ENCODE results near the gene AMPD3.

The AMPD3 gene

GRCh38 chr11:10414181-10414580 lies 40.9 kb upstream of the AMPD3 start:
- Histone ChIP-seq H3K27me3 (ENCODE audit: control insufficient read depth in 2 of 2, insufficient read depth in 2 of 2, low read length in 2 of 2) (no peaks in the 10 kb centered on the region), H3K4me3 (ENCODE audit: low read length in 2 of 2) (no peak overlapping the region), H3K36me3 (ENCODE audit: control insufficient read depth in 2 of 2, insufficient read depth in 2 of 2, low read length in 2 of 2) (no peaks in the 10 kb centered on the region), H3K9ac (ENCODE audit: low read depth in 1 of 2, low read length in 2 of 2) (no peak overlapping the region), H3K27ac (ENCODE audit: low read depth in 2 of 2, low read length in 2 of 2) (peak overlapping the region in 1 of 2 donors; percentile 37), H3K4me1 (ENCODE audit: control insufficient read depth in 2 of 2, insufficient read depth in 2 of 2, low read length in 2 of 2) (no peaks in the 10 kb centered on the region), H3K9me3 (ENCODE audit: control insufficient read depth in 2 of 2, low read length in 2 of 2) (no peaks in the 10 kb centered on the region)

DNA sequence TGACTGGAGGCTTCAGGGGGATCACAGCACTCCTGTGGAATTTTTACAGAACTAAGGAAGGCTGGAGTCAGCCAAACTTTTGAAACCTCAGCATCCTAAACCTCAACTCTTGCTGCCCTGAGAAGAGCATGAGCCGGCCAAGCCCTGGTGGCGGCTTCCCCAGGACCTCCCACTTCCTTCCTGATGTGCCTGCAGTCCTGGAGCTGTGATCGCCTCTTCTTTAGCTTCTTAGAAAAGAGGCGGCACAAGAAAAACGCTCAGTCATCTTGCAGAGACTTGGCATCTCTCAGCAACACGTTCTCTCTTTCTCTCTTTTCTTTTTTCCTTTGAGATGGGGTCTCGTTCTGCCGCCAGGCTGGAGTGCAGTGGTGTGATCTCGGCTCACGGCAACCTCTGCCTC lies 40.4 kb upstream of the AMPD3 start:
- Histone ChIP-seq H3K36me3 (ENCODE audit: control insufficient read depth in 2 of 2, insufficient read depth in 2 of 2, low read length in 2 of 2) (no peaks in the 10 kb centered on the region), H3K4me3 (ENCODE audit: low read length in 2 of 2) (no peak overlapping the region), H3K4me1 (ENCODE audit: control insufficient read depth in 2 of 2, insufficient read depth in 2 of 2, low read length in 2 of 2) (no peaks in the 10 kb centered on the region), H3K27me3 (ENCODE audit: control insufficient read depth in 2 of 2, insufficient read depth in 2 of 2, low read length in 2 of 2) (no peaks in the 10 kb centered on the region), H3K9me3 (ENCODE audit: control insufficient read depth in 2 of 2, low read length in 2 of 2) (no peaks in the 10 kb centered on the region), H3K27ac (ENCODE audit: low read depth in 2 of 2, low read length in 2 of 2) (peak overlapping the region in 1 of 2 donors; percentile 37), H3K9ac (ENCODE audit: low read depth in 1 of 2, low read length in 2 of 2) (no peak overlapping the region)

DNA sequence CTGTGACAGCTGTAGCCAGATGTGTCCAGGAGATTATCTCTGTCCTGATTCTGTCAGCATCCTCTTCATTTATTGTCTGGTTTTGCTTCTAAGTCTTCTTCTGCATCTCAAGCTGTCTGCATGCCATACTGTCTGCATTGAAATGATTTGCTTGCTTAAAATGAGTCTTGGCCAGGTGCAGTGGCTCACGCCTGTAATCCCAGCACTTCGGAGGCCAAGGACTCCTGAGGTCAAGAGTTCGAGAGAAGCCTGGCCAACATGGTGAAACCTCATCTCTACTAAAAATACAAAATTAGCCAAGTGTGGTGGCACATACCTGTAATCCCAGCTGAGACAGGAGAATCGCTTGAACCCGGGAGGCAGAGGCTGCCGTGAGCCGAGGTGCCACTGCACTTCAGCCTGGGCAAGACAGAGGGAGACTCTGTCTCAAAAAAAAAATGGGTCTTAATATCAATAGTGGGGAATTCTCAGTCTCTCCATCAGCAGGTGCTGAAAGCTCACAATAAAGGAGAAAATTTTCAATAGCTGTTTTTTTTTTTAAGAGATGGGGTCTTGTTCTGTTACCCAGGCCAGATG lies 39.2 kb upstream of the AMPD3 start:
- Histone ChIP-seq H3K36me3 (ENCODE audit: control insufficient read depth in 2 of 2, insufficient read depth in 2 of 2, low read length in 2 of 2) (no peaks in the 10 kb centered on the region), H3K9me3 (ENCODE audit: control insufficient read depth in 2 of 2, low read length in 2 of 2) (no peaks in the 10 kb centered on the region), H3K4me1 (ENCODE audit: control insufficient read depth in 2 of 2, insufficient read depth in 2 of 2, low read length in 2 of 2) (no peaks in the 10 kb centered on the region), H3K9ac (ENCODE audit: low read depth in 1 of 2, low read length in 2 of 2) (no peak overlapping the region), H3K4me3 (ENCODE audit: low read length in 2 of 2) (no peak overlapping the region), H3K27me3 (ENCODE audit: control insufficient read depth in 2 of 2, insufficient read depth in 2 of 2, low read length in 2 of 2) (no peaks in the 10 kb centered on the region), H3K27ac (ENCODE audit: low read depth in 2 of 2, low read length in 2 of 2) (no peak overlapping the region)

GRCh38 chr11:10418259-10418949 lies 36.7 kb upstream of the AMPD3 start:
- H3K4me3 ChIP-seq (ENCODE audit: low read length in 2 of 2), result no peak overlapping the region
- no peak overlapping the region for H3K27ac ChIP-seq (ENCODE audit: low read depth in 2 of 2, low read length in 2 of 2)
- H3K36me3 ChIP-seq (ENCODE audit: control insufficient read depth in 2 of 2, insufficient read depth in 2 of 2, low read length in 2 of 2), result no peaks in the 10 kb centered on the region
- H3K27me3 ChIP-seq (ENCODE audit: control insufficient read depth in 2 of 2, insufficient read depth in 2 of 2, low read length in 2 of 2), result no peaks in the 10 kb centered on the region
- H3K4me1 ChIP-seq (ENCODE audit: control insufficient read depth in 2 of 2, insufficient read depth in 2 of 2, low read length in 2 of 2), result no peaks in the 10 kb centered on the region
- no peaks in the 10 kb centered on the region for H3K9me3 ChIP-seq (ENCODE audit: control insufficient read depth in 2 of 2, low read length in 2 of 2)
- no peak overlapping the region for H3K9ac ChIP-seq (ENCODE audit: low read depth in 1 of 2, low read length in 2 of 2)

GRCh38 chr11:10418950-10419310 lies 36.1 kb upstream of the AMPD3 start:
- Histone ChIP-seq H3K4me1 (ENCODE audit: control insufficient read depth in 2 of 2, insufficient read depth in 2 of 2, low read length in 2 of 2) (no peaks in the 10 kb centered on the region), H3K27ac (ENCODE audit: low read depth in 2 of 2, low read length in 2 of 2) (no peak overlapping the region), H3K9ac (ENCODE audit: low read depth in 1 of 2, low read length in 2 of 2) (no peak overlapping the region), H3K9me3 (ENCODE audit: control insufficient read depth in 2 of 2, low read length in 2 of 2) (no peaks in the 10 kb centered on the region), H3K4me3 (ENCODE audit: low read length in 2 of 2) (no peak overlapping the region), H3K27me3 (ENCODE audit: control insufficient read depth in 2 of 2, insufficient read depth in 2 of 2, low read length in 2 of 2) (no peaks in the 10 kb centered on the region), H3K36me3 (ENCODE audit: control insufficient read depth in 2 of 2, insufficient read depth in 2 of 2, low read length in 2 of 2) (no peaks in the 10 kb centered on the region)

DNA sequence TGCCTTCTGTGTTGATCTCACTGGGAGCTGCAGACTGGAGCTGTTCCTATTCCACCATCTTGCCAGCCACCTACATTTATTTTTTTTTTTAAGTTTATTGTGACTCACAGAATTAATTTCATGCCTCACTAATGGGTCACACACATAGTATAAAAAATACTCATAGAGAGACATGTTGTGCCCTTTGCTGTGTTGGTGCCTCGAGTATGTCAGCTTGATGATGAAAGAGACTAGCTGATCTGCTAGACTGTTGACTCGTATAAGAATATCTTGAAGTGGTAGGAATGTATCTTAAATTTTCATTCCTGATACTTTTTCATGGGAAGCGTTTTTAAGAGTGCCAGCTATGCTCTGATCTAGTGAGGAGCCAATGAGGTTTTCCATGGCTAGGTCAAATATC lies 28.6 kb upstream of the AMPD3 start:
- Histone ChIP-seq H3K27me3 (ENCODE audit: control insufficient read depth in 2 of 2, insufficient read depth in 2 of 2, low read length in 2 of 2) (no peaks in the 10 kb centered on the region), H3K4me3 (ENCODE audit: low read length in 2 of 2) (no peak overlapping the region), H3K4me1 (ENCODE audit: control insufficient read depth in 2 of 2, insufficient read depth in 2 of 2, low read length in 2 of 2) (no peaks in the 10 kb centered on the region), H3K36me3 (ENCODE audit: control insufficient read depth in 2 of 2, insufficient read depth in 2 of 2, low read length in 2 of 2) (no peaks in the 10 kb centered on the region), H3K9ac (ENCODE audit: low read depth in 1 of 2, low read length in 2 of 2) (no peak overlapping the region), H3K27ac (ENCODE audit: low read depth in 2 of 2, low read length in 2 of 2) (no peak overlapping the region), H3K9me3 (ENCODE audit: control insufficient read depth in 2 of 2, low read length in 2 of 2) (no peaks in the 10 kb centered on the region)

- no peak overlapping the region for H3K4me3 ChIP-seq (ENCODE audit: low read length in 2 of 2)
- no peaks in the 10 kb centered on the region for H3K36me3 ChIP-seq (ENCODE audit: control insufficient read depth in 2 of 2, insufficient read depth in 2 of 2, low read length in 2 of 2)
- no peak overlapping the region for H3K27ac ChIP-seq (ENCODE audit: low read depth in 2 of 2, low read length in 2 of 2)
- H3K27me3 ChIP-seq (ENCODE audit: control insufficient read depth in 2 of 2, insufficient read depth in 2 of 2, low read length in 2 of 2), result no peaks in the 10 kb centered on the region
- H3K9me3 ChIP-seq (ENCODE audit: control insufficient read depth in 2 of 2, low read length in 2 of 2), result no peaks in the 10 kb centered on the region
- no peak overlapping the region for H3K9ac ChIP-seq (ENCODE audit: low read depth in 1 of 2, low read length in 2 of 2)
- H3K4me1 ChIP-seq (ENCODE audit: control insufficient read depth in 2 of 2, insufficient read depth in 2 of 2, low read length in 2 of 2), result no peaks in the 10 kb centered on the region
These were observed 26.6 kb upstream of the AMPD3 start for GRCh38 chr11:10428453-10428852.

DNA sequence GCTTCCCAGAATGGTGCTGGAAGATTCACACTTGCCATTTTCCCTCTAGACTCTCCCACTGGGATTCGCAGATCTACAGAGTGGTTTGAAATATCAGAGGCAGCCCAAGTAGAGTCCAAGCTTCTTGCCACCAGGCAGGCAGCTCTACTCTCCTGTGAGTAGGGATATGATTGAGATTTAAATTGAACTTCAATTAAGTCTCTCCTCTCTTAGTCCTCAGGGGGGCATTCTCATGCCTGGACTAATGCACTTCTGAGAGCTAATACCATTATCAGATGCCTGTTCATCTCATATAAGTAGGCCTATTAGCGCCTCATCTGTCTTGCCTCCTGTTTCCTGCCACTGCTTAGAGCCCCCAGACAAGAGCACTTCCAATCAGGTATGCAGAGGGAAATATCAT lies 25.5 kb upstream of the AMPD3 start:
- Histone ChIP-seq H3K9me3 (ENCODE audit: control insufficient read depth in 2 of 2, low read length in 2 of 2) (no peaks in the 10 kb centered on the region), H3K27ac (ENCODE audit: low read depth in 2 of 2, low read length in 2 of 2) (no peak overlapping the region)

DNA sequence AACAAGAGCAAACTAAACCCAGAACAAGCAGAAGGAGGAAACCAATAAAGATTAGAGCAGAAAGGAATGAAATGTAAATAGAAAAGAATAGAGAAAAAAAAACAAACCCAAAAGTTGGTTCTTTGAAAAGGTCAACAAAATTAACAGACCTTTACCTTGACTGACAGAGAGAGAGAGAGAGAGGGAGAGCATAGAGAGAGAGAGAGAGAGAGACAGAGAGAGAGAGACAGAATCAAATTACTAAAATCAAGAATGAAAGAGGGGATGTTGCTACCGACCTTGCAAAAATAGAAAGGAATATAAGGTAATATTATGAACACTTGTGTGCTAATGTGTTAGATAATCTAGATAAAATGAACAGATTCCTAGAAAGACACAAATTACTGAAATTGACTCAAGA lies 22.6 kb upstream of the AMPD3 start:
- Histone ChIP-seq H3K4me1 (ENCODE audit: control insufficient read depth in 2 of 2, insufficient read depth in 2 of 2, low read length in 2 of 2) (no peaks in the 10 kb centered on the region), H3K27me3 (ENCODE audit: control insufficient read depth in 2 of 2, insufficient read depth in 2 of 2, low read length in 2 of 2) (no peaks in the 10 kb centered on the region), H3K9me3 (ENCODE audit: control insufficient read depth in 2 of 2, low read length in 2 of 2) (no peaks in the 10 kb centered on the region), H3K27ac (ENCODE audit: low read depth in 2 of 2, low read length in 2 of 2) (no peak overlapping the region), H3K36me3 (ENCODE audit: control insufficient read depth in 2 of 2, insufficient read depth in 2 of 2, low read length in 2 of 2) (no peaks in the 10 kb centered on the region), H3K4me3 (ENCODE audit: low read length in 2 of 2) (no peak overlapping the region), H3K9ac (ENCODE audit: low read depth in 1 of 2, low read length in 2 of 2) (no peak overlapping the region)

More for the DNA sequence above, 25.5 kb upstream of the AMPD3 start:
- H3K27me3 ChIP-seq (ENCODE audit: control insufficient read depth in 2 of 2, insufficient read depth in 2 of 2, low read length in 2 of 2), result no peaks in the 10 kb centered on the region
- H3K36me3 ChIP-seq (ENCODE audit: control insufficient read depth in 2 of 2, insufficient read depth in 2 of 2, low read length in 2 of 2), result no peaks in the 10 kb centered on the region
- H3K4me1 ChIP-seq (ENCODE audit: control insufficient read depth in 2 of 2, insufficient read depth in 2 of 2, low read length in 2 of 2), result no peaks in the 10 kb centered on the region
- H3K4me3 ChIP-seq (ENCODE audit: low read length in 2 of 2), result no peak overlapping the region
- H3K9ac ChIP-seq (ENCODE audit: low read depth in 1 of 2, low read length in 2 of 2), result no peak overlapping the region

DNA sequence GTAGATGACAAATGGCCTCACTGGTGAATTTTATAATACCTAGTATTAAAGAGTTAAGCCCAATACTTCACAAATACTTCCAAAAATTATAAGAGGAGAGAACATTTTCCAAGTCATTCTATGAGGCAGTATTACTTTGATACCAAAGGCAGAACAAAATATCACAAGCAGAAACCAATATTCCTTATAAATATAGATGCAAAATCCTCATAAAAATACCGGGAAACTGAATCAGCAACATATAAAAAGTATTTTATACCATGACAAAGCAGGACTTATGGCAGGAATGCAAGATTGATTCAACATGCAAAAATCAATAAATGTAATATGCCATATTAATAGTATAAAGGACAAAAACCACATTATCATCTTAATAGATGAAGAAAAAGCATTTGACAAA lies 22.1 kb upstream of the AMPD3 start:
- no peak overlapping the region for H3K9ac ChIP-seq (ENCODE audit: low read depth in 1 of 2, low read length in 2 of 2)
- no peaks in the 10 kb centered on the region for H3K36me3 ChIP-seq (ENCODE audit: control insufficient read depth in 2 of 2, insufficient read depth in 2 of 2, low read length in 2 of 2)
- no peaks in the 10 kb centered on the region for H3K9me3 ChIP-seq (ENCODE audit: control insufficient read depth in 2 of 2, low read length in 2 of 2)
- no peaks in the 10 kb centered on the region for H3K4me1 ChIP-seq (ENCODE audit: control insufficient read depth in 2 of 2, insufficient read depth in 2 of 2, low read length in 2 of 2)
- H3K4me3 ChIP-seq (ENCODE audit: low read length in 2 of 2), result no peak overlapping the region
- H3K27me3 ChIP-seq (ENCODE audit: control insufficient read depth in 2 of 2, insufficient read depth in 2 of 2, low read length in 2 of 2), result no peaks in the 10 kb centered on the region
- no peak overlapping the region for H3K27ac ChIP-seq (ENCODE audit: low read depth in 2 of 2, low read length in 2 of 2)
